AG04450 (cell line): Measurements from ENCODE around the gene MED1. TPM values are rescaled to one million over a fixed set of nuclear protein-coding genes. Genes with fewer than 3 reads are reported as not detected.
A peak's percentile ranks its signal among the peaks of the same experiment; 100 is the strongest.

Experiments
- CTCF ChIA-PET: fragments of 300-600, 350-600 bp; formaldehyde crosslinking; extraction: SDS; loops from one replicate; lab custom pipeline; 2022; ENCODE audit warnings: antibody characterized with exemption, inconsistent platforms; lab: Charles Lee
- POLR2A ChIA-PET: fragments of 350-600 bp; formaldehyde crosslinking; extraction: SDS; loops from one replicate; lab custom pipeline; 2021; ENCODE audit warnings: antibody characterized with exemption, inconsistent platforms; lab: Yijun Ruan, JAX
- DNase-seq: peaks from one replicate; pipeline ENCODE4 v3.0.0-alpha.2; 2011; ENCODE audit warnings: low read depth, low spot score
- H3K27ac ChIP-seq: one replicate; pipeline ENCODE4 v1.5.1; 2012; ENCODE audit warnings: low read depth, low read length, control low read depth
- H3K27me3 ChIP-seq: one replicate; pipeline ENCODE4 v1.6.0; 2012; ENCODE audit warnings: low read length; ENCODE audit not compliant: control insufficient read depth, insufficient read depth
- H3K4me3 ChIP-seq: 2 replicates; pipeline ENCODE4 v1.5.1; 2011; ENCODE audit warnings: mild to moderate bottlenecking, low read depth, low read length, control low read depth
- H3K9me3 ChIP-seq: 2 replicates; pipeline ENCODE4 v1.5.1; 2012; ENCODE audit warnings: low read length; ENCODE audit not compliant: control insufficient read depth, insufficient read depth
- CTCF ChIP-seq: IDR thresholded peaks from 2 replicates; pipeline ENCODE4 v1.5.1; 2011; ENCODE audit warnings: low read depth, low read length, control low read depth, inconsistent platforms
- polyA plus RNA-seq: library from polyadenylated mRNA; depleted of rRNA; stranded (reverse); fragments of >200 nt; gene quantifications from 2 replicates; pipeline ENCODE4 v1.2.3, GENCODE V29; 2011

MED1 gene
- polyA plus RNA-seq, 1 experiment: 43.9 TPM

DNA sequence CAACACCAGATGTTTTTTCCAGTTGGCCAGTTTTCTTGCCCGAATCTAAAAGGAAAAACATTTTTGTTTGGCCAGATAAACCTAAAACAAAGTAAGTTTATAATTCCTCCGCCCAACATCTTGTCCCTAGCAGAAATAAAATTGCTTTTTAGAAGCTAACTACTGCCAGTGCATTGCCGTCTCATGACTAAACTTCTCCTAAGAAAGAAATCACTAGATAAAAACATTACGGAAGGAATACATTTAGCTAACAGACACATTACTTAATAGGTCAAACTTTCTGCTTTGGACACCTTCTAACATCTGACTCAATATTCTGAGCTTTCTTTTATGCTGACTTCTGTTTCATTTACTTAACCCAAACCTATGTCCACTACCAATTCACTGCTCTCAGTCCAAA lies 85.8 kb downstream of the MED1 start:
- ChIA-PET POLR2A (interaction anchor here (0.5 to 1.1 kb wide), 2 partner anchors 37 to 92 kb away, joined by 4 to 8 read pairs; partner anchors contain the start of gene FBXL20), CTCF (interaction anchor here (0.9 kb wide), 1 partner anchor 13 kb away, joined by 6 read pairs; no protein-coding TSS in a partner anchor)
- no peaks in the 10 kb centered on the region for H3K9me3 ChIP-seq
- H3K27ac ChIP-seq: no peak overlapping the region
- no peak for TF ChIP-seq CTCF
- H3K27me3 ChIP-seq: no peaks in the 10 kb centered on the region
- peak; percentile 33 for DNase-seq
- no peak overlapping the region for H3K4me3 ChIP-seq

- Histone ChIP-seq H3K4me3 (no peak overlapping the region), H3K9me3 (no peaks in the 10 kb centered on the region), H3K27ac (no peak overlapping the region), H3K27me3 (no peaks in the 10 kb centered on the region)
- CTCF ChIA-PET: interaction anchor here (0.6 kb wide), 1 partner anchor 93 kb away, joined by 3 read pairs; no protein-coding TSS in a partner anchor
- POLR2A ChIA-PET: interaction anchor here (1.1 kb wide), 1 partner anchor 38 kb away, joined by 8 read pairs; the partner anchor contains the start of gene FBXL20
- TF ChIP-seq CTCF: no peak
- DNase-seq: no peak
Measured at GRCh38 chr17:39364236-39365025, 86.6 kb downstream of the MED1 start.

- ChIA-PET CTCF (no interaction called here), POLR2A (no interaction called here)
- Histone ChIP-seq H3K4me3 (no peak overlapping the region), H3K27ac (no peak overlapping the region), H3K27me3 (no peaks in the 10 kb centered on the region), H3K9me3 (no peaks in the 10 kb centered on the region)
- DNase-seq: no peak
- no peak for TF ChIP-seq CTCF
Measured at GRCh38 chr17:39361064-39361463, 90.0 kb downstream of the MED1 start.

- ChIA-PET CTCF (no interaction called here), POLR2A (no interaction called here)
- no peaks in the 10 kb centered on the region for H3K27me3 ChIP-seq
- H3K27ac ChIP-seq: no peak overlapping the region
- TF ChIP-seq CTCF: no peak
- DNase-seq: no peak
- H3K9me3 ChIP-seq: no peaks in the 10 kb centered on the region
- H3K4me3 ChIP-seq: no peak overlapping the region
Measured at GRCh38 chr17:39360537-39360936, 90.5 kb downstream of the MED1 start.

GRCh38 chr17:39359994-39360393 lies 91.1 kb downstream of the MED1 start:
- H3K4me3 ChIP-seq: no peak overlapping the region
- CTCF ChIA-PET: no interaction called here
- no peaks in the 10 kb centered on the region for H3K27me3 ChIP-seq
- H3K9me3 ChIP-seq: no peaks in the 10 kb centered on the region
- DNase-seq: no peak
- no peak overlapping the region for H3K27ac ChIP-seq
- POLR2A ChIA-PET: no interaction called here
- no peak for TF ChIP-seq CTCF
